Astrocyte of the spinal cord (primary cell): ENCODE data around the gene NOC3L.
A peak's percentile ranks its signal among the peaks of the same experiment; 100 is the strongest.

ENCODE experiments used
- DNase-seq: peaks from one replicate; pipeline ENCODE4 v3.0.0; 2011; ENCODE audit warnings: low read depth, low spot score
- H3K4me3 ChIP-seq: 2 replicates; pipeline ENCODE4 v1.5.1; 2011; ENCODE audit warnings: low read depth, mild to moderate bottlenecking, low read length, moderate library complexity
- in situ Hi-C: cut with HindIII; loops from 2 replicates; pipeline ENCODE4 v1.10.0; 2017; ENCODE audit warnings: low sequenced_read_pairs
- TF ChIP-seq, protein P1 (sequence below): IDR thresholded peaks from 2 replicates; pipeline ENCODE4 v1.5.1; 2012; ENCODE audit warnings: low read depth, mild to moderate bottlenecking, low read length, inconsistent platforms

The NOC3L gene

DNA sequence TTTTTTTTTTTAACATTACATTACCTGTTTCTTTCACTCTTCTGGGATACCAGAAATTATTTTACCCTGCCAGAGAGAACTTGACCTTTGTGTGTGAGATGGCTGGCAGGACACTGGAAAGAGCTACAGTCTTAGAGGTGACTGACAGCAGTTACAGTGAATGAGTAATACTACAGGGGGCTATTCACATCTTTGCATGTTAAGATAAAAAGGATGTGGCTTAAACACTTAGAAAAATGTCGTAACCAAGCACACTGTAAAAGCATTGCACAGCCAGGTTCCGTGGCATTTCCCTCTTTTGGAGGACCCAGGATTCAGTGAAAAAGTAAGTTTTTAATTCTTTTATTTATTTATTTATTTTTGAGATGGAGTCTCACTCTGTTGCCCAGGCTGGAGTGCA lies 20.8 kb upstream of the NOC3L start:
- TF ChIP-seq, protein P1, sequence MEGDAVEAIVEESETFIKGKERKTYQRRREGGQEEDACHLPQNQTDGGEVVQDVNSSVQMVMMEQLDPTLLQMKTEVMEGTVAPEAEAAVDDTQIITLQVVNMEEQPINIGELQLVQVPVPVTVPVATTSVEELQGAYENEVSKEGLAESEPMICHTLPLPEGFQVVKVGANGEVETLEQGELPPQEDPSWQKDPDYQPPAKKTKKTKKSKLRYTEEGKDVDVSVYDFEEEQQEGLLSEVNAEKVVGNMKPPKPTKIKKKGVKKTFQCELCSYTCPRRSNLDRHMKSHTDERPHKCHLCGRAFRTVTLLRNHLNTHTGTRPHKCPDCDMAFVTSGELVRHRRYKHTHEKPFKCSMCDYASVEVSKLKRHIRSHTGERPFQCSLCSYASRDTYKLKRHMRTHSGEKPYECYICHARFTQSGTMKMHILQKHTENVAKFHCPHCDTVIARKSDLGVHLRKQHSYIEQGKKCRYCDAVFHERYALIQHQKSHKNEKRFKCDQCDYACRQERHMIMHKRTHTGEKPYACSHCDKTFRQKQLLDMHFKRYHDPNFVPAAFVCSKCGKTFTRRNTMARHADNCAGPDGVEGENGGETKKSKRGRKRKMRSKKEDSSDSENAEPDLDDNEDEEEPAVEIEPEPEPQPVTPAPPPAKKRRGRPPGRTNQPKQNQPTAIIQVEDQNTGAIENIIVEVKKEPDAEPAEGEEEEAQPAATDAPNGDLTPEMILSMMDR = no peak
- in situ Hi-C loops = no loop called here
- DNase-seq = no peak

DNA sequence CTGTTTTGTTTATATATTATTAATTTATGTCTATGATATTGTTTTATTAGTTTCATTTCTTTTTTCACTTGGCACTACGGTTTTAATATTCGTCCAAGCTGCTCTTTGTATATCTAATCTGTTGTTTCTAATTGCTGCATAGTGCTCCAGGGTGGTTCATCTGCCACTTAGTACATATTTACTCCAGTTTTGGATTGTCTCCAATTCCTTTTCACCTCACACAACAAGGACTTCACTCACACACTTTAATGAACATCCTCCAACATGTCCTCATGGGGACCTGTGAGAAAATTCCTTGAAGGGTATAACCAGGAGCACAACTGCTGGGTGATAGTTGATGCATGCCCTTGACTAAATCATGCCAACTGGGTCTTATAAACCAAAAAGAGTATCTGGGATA lies 14.1 kb upstream of the NOC3L start:
- DNase-seq = no peak
- TF ChIP-seq, protein P1 = no peak
- H3K4me3 ChIP-seq = no peak overlapping the region
- in situ Hi-C loops = no loop called here

More for the DNA sequence above, 20.8 kb upstream of the NOC3L start:
- H3K4me3 ChIP-seq = no peak overlapping the region

DNA sequence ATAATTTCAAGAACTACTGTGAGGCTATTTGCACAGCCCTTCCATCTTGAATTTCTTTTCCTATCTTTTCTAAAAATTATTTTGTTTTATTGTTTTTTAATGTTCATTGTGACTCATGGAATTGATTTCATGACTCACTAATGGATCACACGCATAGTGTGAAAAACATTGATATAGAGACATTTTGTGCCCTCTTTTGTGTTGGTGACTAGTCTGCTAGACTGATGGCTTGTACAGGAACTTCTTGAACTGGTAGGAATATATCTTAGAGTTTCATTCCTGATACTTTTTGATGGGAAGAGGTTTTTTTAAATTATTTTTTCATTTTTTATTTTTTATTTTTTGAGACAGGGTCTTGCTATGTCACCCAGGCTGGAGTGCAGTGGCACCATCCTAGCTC lies 12.6 kb upstream of the NOC3L start:
- no peak overlapping the region for H3K4me3 ChIP-seq
- in situ Hi-C loops = no loop called here
- TF ChIP-seq, protein P1 = no peak
- no peak for DNase-seq

DNA sequence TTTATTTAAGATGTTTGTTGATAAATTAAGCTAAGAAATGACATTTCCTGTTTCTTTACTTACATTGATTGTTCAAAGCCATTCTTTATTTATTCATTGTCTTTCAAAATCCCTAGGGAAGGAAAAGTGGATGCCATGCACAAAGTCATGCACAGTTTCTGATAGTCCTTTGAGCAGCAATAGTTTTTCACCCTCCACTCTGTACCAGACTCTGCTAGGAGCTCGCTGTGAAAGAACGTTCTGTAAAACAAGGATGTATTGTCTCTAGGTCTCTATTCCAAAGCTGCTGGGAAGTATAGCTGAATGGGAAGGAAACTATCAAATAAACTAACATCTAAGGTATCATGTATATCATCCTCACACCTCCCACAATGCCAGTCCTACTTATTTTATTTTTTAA lies 7.8 kb upstream of the NOC3L start:
- H3K4me3 ChIP-seq = no peak overlapping the region
- no peak for DNase-seq
- in situ Hi-C loops = no loop called here
- TF ChIP-seq, protein P1 = no peak

DNA sequence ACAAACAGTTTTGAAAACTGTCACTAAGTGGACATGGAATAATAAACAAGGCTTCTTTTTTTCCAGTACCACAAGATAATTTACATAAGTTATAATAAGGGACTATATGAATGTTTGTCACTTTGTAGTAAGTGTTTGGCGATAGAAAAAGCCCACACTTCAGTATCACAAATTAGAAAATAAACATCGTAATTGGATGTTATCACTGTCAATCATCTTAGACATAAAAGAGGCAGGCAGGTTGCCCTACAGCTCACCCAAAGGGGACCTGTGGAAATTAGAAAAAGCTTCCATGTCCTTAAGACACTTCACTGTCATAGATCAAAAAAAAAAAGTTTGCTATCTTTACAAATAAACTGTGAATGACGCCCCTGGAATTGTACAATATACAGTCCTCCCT lies 3.6 kb upstream of the NOC3L start:
- TF ChIP-seq, protein P1 = no peak
- DNase-seq = no peak
- in situ Hi-C loops = no loop called here
- H3K4me3 ChIP-seq = no peak overlapping the region

DNA sequence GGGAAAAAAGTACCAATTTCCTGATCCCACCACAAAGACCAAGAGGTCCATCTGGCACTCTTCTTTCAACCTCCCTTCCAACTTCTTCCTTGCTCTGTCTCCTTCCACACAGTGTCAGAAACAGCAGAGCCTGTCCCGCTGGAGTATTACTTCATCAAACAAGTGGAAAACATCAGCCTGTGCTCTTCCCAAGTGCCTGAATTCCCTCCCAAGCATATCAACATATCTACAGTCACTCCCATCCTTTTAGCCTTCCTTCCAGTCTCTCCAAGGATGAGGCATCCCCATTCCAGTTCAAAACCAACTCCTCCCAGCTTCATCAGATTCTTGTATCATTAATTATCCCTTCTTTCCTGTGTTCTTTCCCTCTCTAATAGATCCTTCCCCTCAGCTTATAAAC lies 1.7 kb upstream of the NOC3L start:
- H3K4me3 ChIP-seq = no peak overlapping the region
- no peak for DNase-seq
- TF ChIP-seq, protein P1 = no peak
- in situ Hi-C loops = no loop called here

DNA sequence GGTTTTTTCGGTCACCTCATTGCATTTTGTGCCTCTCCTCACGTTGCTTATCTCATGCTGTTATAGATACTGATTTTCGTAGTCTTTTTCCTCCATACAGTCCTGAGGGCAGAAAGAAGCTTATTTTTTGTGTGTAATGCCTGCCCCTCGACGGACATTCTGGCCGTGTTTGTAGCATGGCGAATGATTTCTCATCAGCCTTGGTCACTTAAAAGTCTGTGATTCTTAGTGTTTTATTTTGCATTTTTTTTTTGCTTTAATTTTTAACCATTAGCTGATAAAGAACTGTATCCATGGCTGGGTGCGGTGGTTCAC lies 469 bp upstream of the NOC3L start:
- DNase-seq = no peak
- in situ Hi-C loops = no loop called here
- TF ChIP-seq, protein P1 = no peak
- H3K4me3 ChIP-seq = peak overlapping the region; percentile 93
